RPMI8226 (cell line): ENCODE data around the gene MS4A1.
"Not testable (repeated sequence)": the region's sequence is repeated elsewhere in the genome, so short reads cannot be mapped to it uniquely, and the experiment has no call there.

Source experiments
- DNase-seq: peaks from one replicate; pipeline ENCODE4 v3.0.0-alpha.2; 2015

Gene MS4A1

GRCh38 chr11:60504219-60504905, 48.7 kb downstream of the MS4A1 start:
- DNase-seq = no peak

GRCh38 chr11:60509609-60510008, 54.0 kb downstream of the MS4A1 start:
- not testable (repeated sequence) for DNase-seq

DNA sequence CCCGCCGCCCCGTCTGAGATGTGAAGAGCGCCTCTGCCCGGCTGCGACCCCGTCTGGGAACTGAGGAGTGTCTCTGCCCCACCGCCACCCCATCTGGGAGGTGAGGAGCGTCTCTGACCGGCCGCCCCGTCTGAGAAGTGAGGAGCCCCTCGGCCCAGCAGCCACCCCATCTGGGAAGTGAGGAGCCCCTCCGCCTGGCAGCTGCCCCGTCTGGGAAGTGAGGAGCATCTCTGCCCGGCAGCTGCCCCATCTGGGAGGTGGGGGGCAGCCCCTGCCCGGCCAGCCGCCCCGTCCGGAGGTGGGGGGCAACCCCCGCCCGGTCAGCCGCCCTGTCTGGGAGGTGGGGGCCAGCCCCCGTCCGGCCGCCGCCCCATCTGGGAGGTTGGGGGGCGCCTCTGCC, 54.6 kb downstream of the MS4A1 start:
- DNase-seq = not testable (repeated sequence)

DNA sequence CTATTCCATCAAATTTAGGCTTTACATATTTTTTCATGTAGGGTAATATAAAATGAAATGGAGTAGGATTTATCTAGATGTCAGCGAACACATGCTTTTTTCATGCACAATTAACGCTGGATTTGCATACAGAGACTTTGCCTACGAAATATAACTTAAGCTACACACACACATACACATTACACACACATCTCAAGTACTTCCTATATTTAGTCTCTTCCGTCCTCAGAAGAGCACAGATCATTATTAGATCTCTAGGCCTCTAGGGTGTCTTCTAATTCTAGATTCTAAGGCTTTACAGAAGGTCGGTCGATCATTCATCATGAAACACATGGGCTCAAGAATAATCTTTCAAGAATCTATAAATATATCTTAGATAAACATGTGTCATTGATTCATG, 55.7 kb downstream of the MS4A1 start:
- DNase-seq = no peak

DNA sequence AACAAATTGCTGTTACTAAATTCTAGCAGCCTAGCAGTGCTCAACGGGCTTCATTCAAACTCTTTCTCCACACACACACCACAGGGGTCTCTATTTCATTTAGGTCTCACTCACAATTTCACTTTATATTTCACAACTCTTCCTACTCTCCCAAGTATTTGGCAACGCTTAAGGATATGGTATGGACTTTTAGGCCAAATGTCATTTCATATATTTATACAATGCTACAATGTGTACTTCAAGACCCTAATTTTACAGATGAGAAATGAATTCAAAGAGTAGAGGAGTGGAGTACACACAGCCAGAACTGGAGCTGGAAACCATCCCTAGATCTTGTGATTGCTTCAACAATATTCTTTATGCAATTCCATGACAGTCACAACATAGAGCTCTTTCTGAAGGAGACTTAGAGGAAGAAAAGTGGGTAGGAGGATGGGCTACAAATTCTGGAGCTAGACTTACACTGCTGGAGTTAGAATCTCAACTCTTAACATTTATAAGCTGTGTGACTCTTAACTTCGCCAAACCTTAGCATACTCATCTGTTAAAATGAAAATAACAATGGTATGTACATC, 57.1 kb downstream of the MS4A1 start:
- DNase-seq = no peak

- no peak for DNase-seq
Observed at GRCh38 chr11:60513496-60514460, 58.1 kb downstream of the MS4A1 start.

DNA sequence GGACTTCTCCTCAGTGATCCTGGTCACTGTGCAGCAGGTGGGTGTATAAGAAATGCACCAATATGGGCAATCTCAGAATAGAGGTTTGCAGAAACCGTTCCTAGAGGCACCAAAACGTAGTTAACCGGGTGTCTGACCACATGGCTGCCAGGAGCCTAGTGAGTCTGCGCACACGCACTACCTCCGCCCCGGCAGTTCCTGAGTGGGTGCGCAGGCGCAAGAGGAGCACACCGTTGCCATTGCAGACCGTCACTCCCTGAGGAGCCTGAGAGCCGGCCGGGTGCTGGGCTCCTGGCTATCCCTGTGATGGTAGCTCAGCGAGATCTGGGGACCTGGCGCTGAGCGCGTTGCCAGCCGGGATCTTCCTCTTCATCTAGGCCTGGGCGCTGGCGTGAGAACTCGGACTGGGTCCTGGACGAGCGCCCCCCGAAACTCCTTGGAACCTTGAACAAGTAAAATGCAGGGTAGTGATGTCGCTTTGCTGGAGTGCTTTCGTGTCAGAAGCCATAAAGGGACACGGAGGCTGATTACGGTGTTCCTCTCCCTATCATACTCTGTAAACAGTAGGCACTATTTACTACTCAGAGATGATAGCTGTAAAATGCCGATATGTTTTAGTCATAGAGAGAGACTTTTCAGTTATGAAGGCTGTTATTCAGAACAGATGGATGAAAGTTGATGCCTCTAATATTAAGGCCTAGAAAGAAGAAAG, 59.7 kb downstream of the MS4A1 start, which contains the start of gene MS4A13:
MS4A13 (plus strand) TSS at position 249 of the 712 bp plus-strand sequence. CDS start 2,692 bp downstream, outside the sequence.
- DNase-seq = no peak
